Large intestine (tissue), 3 donors: ENCODE results near the gene OSM. TPM values are rescaled to one million over a fixed set of nuclear protein-coding genes. Genes with fewer than 3 reads are reported as not detected.

ENCODE experiments used
- DNase-seq, 2 donors: peaks; one replicate each; pipeline versions ENCODE4 v3.0.0 to v3.0.0-alpha.2; 2013
- H3K27ac ChIP-seq: one replicate; pipeline ENCODE4 v1.5.1; 2013; ENCODE audit warnings: low read length
- H3K27me3 ChIP-seq: 2 replicates; pipeline ENCODE4 v1.6.1; 2013; ENCODE audit warnings: low read length; ENCODE audit not compliant: control insufficient read depth, insufficient read depth
- H3K36me3 ChIP-seq: 2 replicates; pipeline ENCODE4 v1.6.1; 2013; ENCODE audit warnings: low read length; ENCODE audit not compliant: control insufficient read depth, insufficient read depth
- H3K4me1 ChIP-seq: one replicate; pipeline ENCODE4 v1.6.1; 2013; ENCODE audit warnings: low read length; ENCODE audit not compliant: control insufficient read depth, insufficient read depth
- H3K4me3 ChIP-seq: one replicate; pipeline ENCODE4 v1.5.1; 2013; ENCODE audit warnings: low read length
- H3K9me3 ChIP-seq: one replicate; pipeline ENCODE4 v1.6.1; 2013; ENCODE audit warnings: mild to moderate bottlenecking, low read depth, low read length, moderate library complexity; ENCODE audit not compliant: control insufficient read depth
- WGBS: methylation state at CpG from one replicate; pipeline ENCODE4 v1.1.5; 2013; ENCODE audit warnings: low lambda C conversion rate; ENCODE audit not compliant: insufficient coverage; 5-methylcytosine and 5-hydroxymethylcytosine counted together
- polyA plus RNA-seq: library from polyadenylated mRNA; unstranded; fragments of 120-200 nt; gene quantifications from one replicate; pipeline ENCODE4 v1.2.1, GENCODE V29; 2013

Gene OSM
- polyA plus RNA-seq, 1 donor: 0.52 TPM

DNA sequence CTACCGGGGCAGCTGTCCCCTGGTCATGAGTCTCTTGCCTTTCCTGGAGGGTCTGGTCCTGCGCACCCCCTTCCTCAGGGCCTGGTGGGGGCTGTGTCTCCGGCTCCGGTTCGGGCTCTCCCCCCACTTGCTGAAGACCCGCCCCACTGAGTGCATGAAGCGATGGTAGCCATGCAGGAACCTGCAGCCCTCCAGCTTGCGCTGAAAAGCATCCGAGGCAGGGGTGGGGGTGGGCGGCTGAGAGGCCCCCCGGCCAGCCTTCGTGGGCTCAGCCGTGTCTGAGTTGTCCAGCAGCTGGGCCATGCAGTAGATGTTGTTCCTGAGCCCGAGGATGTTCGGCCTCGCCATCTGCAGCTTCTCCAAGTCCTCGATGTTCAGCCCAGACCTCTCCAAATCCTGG lies 2.8 kb downstream of the OSM start:
- Histone ChIP-seq H3K4me3 (no peak overlapping the region), H3K27ac (no peak overlapping the region), H3K9me3 (no peaks in the 10 kb centered on the region), H3K4me1 (peaks cover 19% of the 10 kb centered on the region), H3K36me3 (no peaks in the 10 kb centered on the region), H3K27me3 (no peaks in the 10 kb centered on the region)
- DNase-seq: no peak
- no CpG with 5 or more reads among the region's 17 CpGs for WGBS

GRCh38 chr22:30262917-30263741 lies 3.5 kb downstream of the OSM start:
- H3K27me3 ChIP-seq: no peaks in the 10 kb centered on the region
- no peak overlapping the region for H3K27ac ChIP-seq
- WGBS: no CpG with 5 or more reads among the region's 27 CpGs
- no peaks in the 10 kb centered on the region for H3K9me3 ChIP-seq
- no peak overlapping the region for H3K4me3 ChIP-seq
- DNase-seq: peak in 1 of 2 donors; percentile 53
- no peaks in the 10 kb centered on the region for H3K36me3 ChIP-seq
- peaks cover 26% of the 10 kb centered on the region for H3K4me1 ChIP-seq

GRCh38 chr22:30262112-30262511 lies 4.5 kb downstream of the OSM start:
- Histone ChIP-seq H3K27ac (no peak overlapping the region), H3K4me3 (no peak overlapping the region), H3K4me1 (peaks cover 28% of the 10 kb centered on the region), H3K27me3 (no peaks in the 10 kb centered on the region), H3K9me3 (no peaks in the 10 kb centered on the region), H3K36me3 (no peaks in the 10 kb centered on the region)
- no peak for DNase-seq
- no CpG with 5 or more reads among the region's 4 CpGs for WGBS

- Histone ChIP-seq H3K4me1 (peaks cover 23% of the 10 kb centered on the region), H3K27ac (no peak overlapping the region), H3K9me3 (no peaks in the 10 kb centered on the region), H3K27me3 (no peaks in the 10 kb centered on the region), H3K4me3 (no peak overlapping the region), H3K36me3 (no peaks in the 10 kb centered on the region)
- no CpG with 5 or more reads among the region's 8 CpGs for WGBS
- no peak for DNase-seq
These were observed 5.5 kb downstream of the OSM start for GRCh38 chr22:30261134-30261533.

DNA sequence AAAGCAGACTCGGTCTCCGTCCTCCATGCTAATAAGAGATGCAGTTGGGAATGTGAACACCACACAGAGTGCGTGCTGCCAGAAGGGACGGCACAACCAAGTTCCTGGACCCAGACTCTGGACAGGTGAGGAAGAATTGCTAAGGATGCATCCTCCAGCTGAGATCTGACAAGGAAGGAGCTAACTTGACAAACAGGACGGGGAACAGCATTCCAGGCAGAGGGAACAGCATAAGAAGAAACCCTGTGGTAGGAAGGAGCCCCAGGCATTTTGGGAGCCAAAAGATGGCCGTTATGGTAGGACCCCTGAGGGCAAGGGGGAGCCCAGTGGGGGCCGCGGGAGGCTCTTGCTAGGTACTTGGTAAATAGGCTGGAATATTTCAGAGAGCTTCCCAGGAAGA lies 6.0 kb downstream of the OSM start:
- no peaks in the 10 kb centered on the region for H3K27me3 ChIP-seq
- no peaks in the 10 kb centered on the region for H3K36me3 ChIP-seq
- H3K9me3 ChIP-seq: no peaks in the 10 kb centered on the region
- H3K27ac ChIP-seq: no peak overlapping the region
- DNase-seq: no peak
- no CpG with 5 or more reads among the region's 8 CpGs for WGBS
- H3K4me3 ChIP-seq: no peak overlapping the region
- H3K4me1 ChIP-seq: peaks cover 18% of the 10 kb centered on the region

DNA sequence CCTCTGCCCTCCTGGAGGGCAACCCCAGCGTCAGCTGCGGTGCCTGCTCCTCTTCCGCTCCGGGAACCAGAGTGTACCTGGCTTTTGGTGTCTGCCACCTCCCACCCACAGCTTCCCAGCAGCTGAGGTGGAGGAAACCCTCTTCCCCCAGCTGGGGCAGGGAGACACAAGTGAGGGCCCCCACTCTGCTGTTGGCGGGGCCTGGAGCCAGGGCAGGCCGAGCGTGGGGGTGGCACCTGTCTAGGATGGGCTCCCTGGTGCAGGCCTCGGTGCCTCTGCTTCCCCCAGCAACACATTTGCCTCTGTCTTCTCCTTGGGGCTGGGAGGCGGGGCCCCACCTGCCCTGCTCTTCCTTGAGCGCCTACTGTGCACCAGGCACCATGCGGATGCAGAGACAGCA lies 6.4 kb downstream of the OSM start:
- H3K9me3 ChIP-seq: no peaks in the 10 kb centered on the region
- no peaks in the 10 kb centered on the region for H3K36me3 ChIP-seq
- H3K27me3 ChIP-seq: no peaks in the 10 kb centered on the region
- no peak overlapping the region for H3K4me3 ChIP-seq
- peaks cover 19% of the 10 kb centered on the region for H3K4me1 ChIP-seq
- H3K27ac ChIP-seq: no peak overlapping the region
- no peak for DNase-seq
- no CpG with 5 or more reads among the region's 11 CpGs for WGBS

DNA sequence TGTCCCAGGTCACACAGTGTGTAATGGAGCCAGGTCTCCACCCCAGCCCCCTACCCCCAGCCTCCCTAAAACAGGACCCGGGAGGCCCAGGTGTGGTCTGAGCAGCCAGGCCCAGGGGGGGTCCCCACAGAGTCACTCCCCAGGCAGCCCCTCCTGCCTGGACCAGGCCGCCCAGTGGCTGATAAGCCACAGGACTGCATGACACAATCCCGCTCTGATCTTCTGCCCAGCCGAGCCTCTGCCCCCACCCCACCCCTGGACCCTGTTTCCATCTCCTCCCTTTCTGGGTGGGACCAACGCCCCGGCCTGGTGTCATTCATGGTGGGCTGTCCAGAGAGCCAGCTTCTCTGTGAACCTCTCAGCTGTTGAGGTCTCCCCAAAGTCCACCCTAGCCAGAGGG lies 12.3 kb downstream of the OSM start:
- no CpG with 5 or more reads among the region's 6 CpGs for WGBS
- DNase-seq: no peak
- Histone ChIP-seq H3K4me1 (peaks cover 52% of the 10 kb centered on the region), H3K27ac (no peak overlapping the region), H3K36me3 (peaks cover 11% of the 10 kb centered on the region), H3K4me3 (no peak overlapping the region), H3K9me3 (no peaks in the 10 kb centered on the region), H3K27me3 (no peaks in the 10 kb centered on the region)

DNA sequence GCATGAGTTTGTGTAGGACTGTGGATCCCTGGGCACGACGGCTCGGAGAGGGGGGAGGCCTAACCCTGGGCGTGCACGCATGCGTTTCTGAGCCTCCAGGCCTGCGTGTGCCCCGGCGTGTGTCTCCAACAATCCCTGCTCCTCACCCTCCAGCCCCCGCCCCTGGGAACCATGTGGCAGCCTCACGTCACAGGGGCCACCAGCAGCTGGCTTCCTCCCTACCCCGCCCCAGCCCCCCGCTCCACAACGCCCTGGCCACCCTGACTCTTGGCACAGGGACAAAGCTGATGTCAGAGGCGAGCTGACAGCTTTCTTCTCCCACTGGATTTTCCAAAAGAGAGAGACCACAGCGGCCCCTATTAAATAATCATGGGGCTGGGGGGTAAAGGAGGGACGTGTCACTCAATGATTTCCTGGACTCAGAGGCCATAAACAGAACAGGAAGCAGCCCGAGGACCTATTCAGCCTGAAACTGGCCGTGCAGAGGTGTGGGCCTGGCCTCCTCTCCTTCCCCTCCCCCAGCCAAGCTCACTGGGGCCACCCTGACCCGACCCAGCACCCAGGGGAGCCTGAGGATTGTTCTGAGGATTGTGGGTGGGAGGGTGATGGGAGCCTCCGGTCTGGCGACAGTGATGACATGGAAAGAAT lies 13.3 kb downstream of the OSM start:
- no peaks in the 10 kb centered on the region for H3K9me3 ChIP-seq
- no CpG with 5 or more reads among the region's 22 CpGs for WGBS
- DNase-seq: peak; percentile 60 to 73

GRCh38 chr22:30252411-30253204 lies 14.0 kb downstream of the OSM start:
- WGBS: no CpG with 5 or more reads among the region's 22 CpGs
- DNase-seq: no peak
- peaks cover 57% of the 10 kb centered on the region for H3K4me1 ChIP-seq

More for the DNA sequence above, 13.3 kb downstream of the OSM start:
- Histone ChIP-seq H3K4me1 (peaks cover 54% of the 10 kb centered on the region), H3K4me3 (no peak overlapping the region), H3K36me3 (peaks cover 11% of the 10 kb centered on the region), H3K27ac (peak overlapping the region; percentile 42), H3K27me3 (no peaks in the 10 kb centered on the region)

DNA sequence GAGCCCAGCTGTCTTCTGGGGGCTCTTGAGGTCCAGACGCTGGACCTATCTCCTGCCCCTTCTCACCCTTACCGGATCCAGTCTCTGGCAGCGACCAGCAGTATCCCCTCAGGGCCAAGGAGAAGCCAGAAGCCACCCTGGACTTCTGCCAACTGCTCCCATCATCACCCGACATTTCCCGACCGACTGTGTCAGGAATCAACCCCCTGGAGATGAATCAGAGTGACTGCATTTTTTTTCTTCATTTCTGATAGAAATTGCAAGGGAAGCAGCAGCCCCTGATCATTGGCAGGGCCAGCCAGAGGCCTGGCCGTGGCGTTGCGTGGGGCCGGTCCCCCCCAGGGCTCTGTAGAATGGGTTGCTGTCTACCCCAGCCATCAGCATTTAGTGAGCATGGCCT lies 14.9 kb downstream of the OSM start:
- peaks cover 11% of the 10 kb centered on the region for H3K36me3 ChIP-seq
- no peaks in the 10 kb centered on the region for H3K27me3 ChIP-seq
- no peaks in the 10 kb centered on the region for H3K9me3 ChIP-seq
- WGBS: no CpG with 5 or more reads among the region's 10 CpGs
- H3K4me1 ChIP-seq: peaks cover 66% of the 10 kb centered on the region
- DNase-seq: no peak
- H3K27ac ChIP-seq: no peak overlapping the region
- H3K4me3 ChIP-seq: no peak overlapping the region

More at GRCh38 chr22:30252411-30253204, 14.0 kb downstream of the OSM start:
- Histone ChIP-seq H3K9me3 (no peaks in the 10 kb centered on the region), H3K27ac (peak overlapping the region; percentile 16), H3K36me3 (peaks cover 11% of the 10 kb centered on the region), H3K4me3 (no peak overlapping the region), H3K27me3 (no peaks in the 10 kb centered on the region)
